ENCODE measurements around the gene ARL5A.

ARL5A gene

GRCh38 chr2:151781642-151782041 is 46.6 kb downstream of the ARL5A start:
- no peak overlapping the region for H3K4me3 ChIP-seq (ENCODE audit: low read depth, low read length)
- TF ChIP-seq POLR2A (IDR thresholded peaks at IDR 0.05; ENCODE audit: extremely low read depth, insufficient read length): no peak
- TF ChIP-seq, protein P1, sequence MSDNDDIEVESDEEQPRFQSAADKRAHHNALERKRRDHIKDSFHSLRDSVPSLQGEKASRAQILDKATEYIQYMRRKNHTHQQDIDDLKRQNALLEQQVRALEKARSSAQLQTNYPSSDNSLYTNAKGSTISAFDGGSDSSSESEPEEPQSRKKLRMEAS (IDR thresholded peaks at IDR 0.05; ENCODE audit: low read depth, low read length): no peak
- TF ChIP-seq MYC (IDR thresholded peaks at IDR 0.05; ENCODE audit: low read depth, low read length): no peak
- TF ChIP-seq, protein P2, sequence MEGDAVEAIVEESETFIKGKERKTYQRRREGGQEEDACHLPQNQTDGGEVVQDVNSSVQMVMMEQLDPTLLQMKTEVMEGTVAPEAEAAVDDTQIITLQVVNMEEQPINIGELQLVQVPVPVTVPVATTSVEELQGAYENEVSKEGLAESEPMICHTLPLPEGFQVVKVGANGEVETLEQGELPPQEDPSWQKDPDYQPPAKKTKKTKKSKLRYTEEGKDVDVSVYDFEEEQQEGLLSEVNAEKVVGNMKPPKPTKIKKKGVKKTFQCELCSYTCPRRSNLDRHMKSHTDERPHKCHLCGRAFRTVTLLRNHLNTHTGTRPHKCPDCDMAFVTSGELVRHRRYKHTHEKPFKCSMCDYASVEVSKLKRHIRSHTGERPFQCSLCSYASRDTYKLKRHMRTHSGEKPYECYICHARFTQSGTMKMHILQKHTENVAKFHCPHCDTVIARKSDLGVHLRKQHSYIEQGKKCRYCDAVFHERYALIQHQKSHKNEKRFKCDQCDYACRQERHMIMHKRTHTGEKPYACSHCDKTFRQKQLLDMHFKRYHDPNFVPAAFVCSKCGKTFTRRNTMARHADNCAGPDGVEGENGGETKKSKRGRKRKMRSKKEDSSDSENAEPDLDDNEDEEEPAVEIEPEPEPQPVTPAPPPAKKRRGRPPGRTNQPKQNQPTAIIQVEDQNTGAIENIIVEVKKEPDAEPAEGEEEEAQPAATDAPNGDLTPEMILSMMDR (IDR thresholded peaks at IDR 0.05; ENCODE audit: low read depth, low read length): no peak
- DNase-seq (ENCODE audit: low read depth): no peak

DNA sequence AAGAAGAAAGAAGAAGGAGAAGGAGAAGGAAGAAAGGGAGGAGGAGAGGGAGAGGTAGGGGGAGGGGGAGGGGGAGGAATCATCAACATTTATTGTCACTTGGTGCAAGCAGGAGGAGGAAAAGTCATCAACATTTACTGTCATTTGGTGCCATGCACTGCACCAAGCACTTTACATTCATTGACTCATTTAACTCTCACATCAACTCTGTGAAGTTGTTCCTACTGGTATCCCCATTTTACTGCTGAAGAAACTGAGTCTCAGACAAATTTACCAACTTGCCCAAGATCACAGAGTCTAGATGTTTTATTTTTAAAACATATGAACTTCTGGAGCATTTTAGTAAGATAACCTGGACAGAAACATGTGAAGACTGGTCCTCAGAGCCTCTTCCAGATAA is 47.3 kb downstream of the ARL5A start:
- DNase-seq (ENCODE audit: low read depth): no peak
- H3K4me3 ChIP-seq (ENCODE audit: low read depth, low read length): no peak overlapping the region
- TF ChIP-seq MYC (IDR thresholded peaks at IDR 0.05; ENCODE audit: low read depth, low read length): no peak
- no peak for TF ChIP-seq POLR2A (IDR thresholded peaks at IDR 0.05; ENCODE audit: extremely low read depth, insufficient read length)
- TF ChIP-seq, protein P1 (IDR thresholded peaks at IDR 0.05; ENCODE audit: low read depth, low read length): no peak
- TF ChIP-seq, protein P2 (IDR thresholded peaks at IDR 0.05; ENCODE audit: low read depth, low read length): no peak

DNA sequence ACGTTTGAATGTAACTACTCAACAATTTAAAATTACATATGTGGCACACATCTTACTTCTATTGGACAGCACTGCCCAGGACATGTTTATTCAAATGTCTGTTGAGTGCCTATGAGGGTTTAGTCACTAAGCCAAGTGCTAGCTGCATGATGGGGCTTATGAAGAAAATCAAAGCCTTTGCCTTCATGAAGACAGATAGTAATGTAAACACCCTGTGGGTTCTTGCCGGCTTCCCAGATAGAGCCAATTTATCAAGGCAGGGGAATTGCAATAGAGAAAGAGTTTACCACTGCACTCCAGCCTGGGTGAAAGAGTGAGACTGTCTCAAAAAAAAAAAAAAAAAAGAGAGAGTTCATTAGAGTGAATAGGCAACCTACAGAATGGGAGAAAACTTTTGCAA is 50.3 kb downstream of the ARL5A start:
- no peak overlapping the region for H3K4me3 ChIP-seq (ENCODE audit: low read depth, low read length)
- DNase-seq (ENCODE audit: low read depth): no peak
- TF ChIP-seq, protein P2 (IDR thresholded peaks at IDR 0.05; ENCODE audit: low read depth, low read length): no peak
- TF ChIP-seq POLR2A (IDR thresholded peaks at IDR 0.05; ENCODE audit: extremely low read depth, insufficient read length) (no peak), MYC (IDR thresholded peaks at IDR 0.05; ENCODE audit: low read depth, low read length) (no peak)
- TF ChIP-seq, protein P1 (IDR thresholded peaks at IDR 0.05; ENCODE audit: low read depth, low read length): no peak

- TF ChIP-seq, protein P2 (IDR thresholded peaks at IDR 0.05; ENCODE audit: low read depth, low read length): no peak
- no peak for TF ChIP-seq POLR2A (IDR thresholded peaks at IDR 0.05; ENCODE audit: extremely low read depth, insufficient read length)
- TF ChIP-seq MYC (IDR thresholded peaks at IDR 0.05; ENCODE audit: low read depth, low read length): no peak
- TF ChIP-seq, protein P1 (IDR thresholded peaks at IDR 0.05; ENCODE audit: low read depth, low read length): no peak
- peak; percentile 13 for DNase-seq (ENCODE audit: low read depth)
- no peak overlapping the region for H3K4me3 ChIP-seq (ENCODE audit: low read depth, low read length)
Observed at GRCh38 chr2:151777487-151777886, 50.7 kb downstream of the ARL5A start.

DNA sequence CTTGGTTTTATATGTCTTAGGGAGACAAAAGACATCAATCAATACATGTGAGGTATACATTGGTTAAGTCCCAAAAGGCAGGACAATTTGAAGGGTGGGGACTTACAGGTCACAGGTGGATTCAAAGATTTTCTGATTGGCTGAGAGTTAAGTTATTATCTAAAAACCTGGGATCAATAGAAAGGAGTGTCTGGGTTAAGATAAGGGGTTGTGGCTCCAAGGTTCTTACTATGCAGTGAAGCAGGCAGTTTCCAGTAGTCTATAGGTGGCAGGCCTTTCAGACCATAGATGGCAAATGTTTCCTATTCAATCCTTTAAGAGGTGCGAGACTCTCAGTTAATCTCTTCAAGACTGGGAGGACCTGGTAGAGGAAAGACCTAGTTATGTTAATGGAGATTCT is 51.9 kb downstream of the ARL5A start:
- TF ChIP-seq POLR2A (IDR thresholded peaks at IDR 0.05; ENCODE audit: extremely low read depth, insufficient read length): no peak
- TF ChIP-seq, protein P2 (IDR thresholded peaks at IDR 0.05; ENCODE audit: low read depth, low read length): no peak
- TF ChIP-seq MYC (IDR thresholded peaks at IDR 0.05; ENCODE audit: low read depth, low read length): no peak
- TF ChIP-seq, protein P1 (IDR thresholded peaks at IDR 0.05; ENCODE audit: low read depth, low read length): no peak
- no peak for DNase-seq (ENCODE audit: low read depth)

More for the DNA sequence above, 51.9 kb downstream of the ARL5A start:
- H3K4me3 ChIP-seq (ENCODE audit: low read depth, low read length): no peak overlapping the region

All from NB4 (cell line).